CD4-positive, alpha-beta memory T cell (primary cell): ENCODE results near the gene SEMA6A. TPM values are rescaled to one million over a fixed set of nuclear protein-coding genes. Genes with fewer than 3 reads are reported as not detected.

Source experiments
- CTCF ChIA-PET: fragments of 350-600 bp; sonication (Branson Sonifier 250); formaldehyde crosslinking; loops from one replicate; lab custom pipeline; 2021; ENCODE audit warnings: inconsistent platforms; ENCODE audit not compliant: partially characterized antibody; lab: Charles Lee
- POLR2A ChIA-PET: fragments of 350-600 bp; sonication (Branson Sonifier 250); formaldehyde crosslinking; loops from one replicate; lab custom pipeline; 2021; ENCODE audit not compliant: partially characterized antibody; lab: Charles Lee
- DNase-seq, 5 donors: peaks; one replicate each; pipeline versions ENCODE4 v3.0.0 to v3.0.0-alpha.2; 2020 to 2022; ENCODE audit warnings: mixed read lengths in 1 of 5
- H3K27ac ChIP-seq: one replicate; pipeline ENCODE4 v1.7.0; 2013; ENCODE audit warnings: low read depth, low read length
- H3K27me3 ChIP-seq: 2 replicates; pipeline ENCODE4 v1.7.0; 2013; ENCODE audit warnings: mild to moderate bottlenecking, low read length, moderate library complexity; ENCODE audit not compliant: insufficient read depth
- H3K36me3 ChIP-seq: 2 replicates; pipeline ENCODE4 v1.7.0; 2013; ENCODE audit warnings: mild to moderate bottlenecking, low read length, moderate library complexity; ENCODE audit not compliant: insufficient read depth
- H3K4me1 ChIP-seq: 2 replicates; pipeline ENCODE4 v1.7.0; 2013; ENCODE audit warnings: mild to moderate bottlenecking, low read length, moderate library complexity; ENCODE audit not compliant: insufficient read depth
- H3K4me3 ChIP-seq, 2 donors: one replicate each; pipeline ENCODE4 v1.7.0; 2013; ENCODE audit warnings: low read length in 2 of 2, mild to moderate bottlenecking in 1 of 2
- H3K9me3 ChIP-seq, 2 donors: one replicate each; pipeline ENCODE4 v1.7.0; 2013; ENCODE audit warnings: low read length in 2 of 2, control low read depth in 1 of 2; ENCODE audit not compliant: control insufficient read depth in 1 of 2
- H3K27ac Mint-ChIP-seq, 7 donors: one replicate each; pipeline ENCODE4 v1.8.0; 2020 to 2021; ENCODE audit warnings: mixed read lengths in 7 of 7, mild to moderate bottlenecking in 6 of 7, inconsistent platforms in 3 of 7, moderate library complexity in 3 of 7
- H3K27me3 Mint-ChIP-seq, 2 donors: one replicate each; pipeline ENCODE4 v1.8.0; 2020 to 2021; ENCODE audit warnings: mixed read lengths in 2 of 2
- H3K36me3 Mint-ChIP-seq, 2 donors: one replicate each; pipeline ENCODE4 v1.8.0; 2020 to 2021; ENCODE audit warnings: mixed read lengths in 2 of 2, inconsistent platforms in 1 of 2, mild to moderate bottlenecking in 1 of 2
- H3K4me1 Mint-ChIP-seq, 4 donors: one replicate each; pipeline ENCODE4 v1.8.0; 2020 to 2021; ENCODE audit warnings: mixed read lengths in 4 of 4, mild to moderate bottlenecking in 1 of 4
- H3K4me3 Mint-ChIP-seq, 8 donors: one replicate each; pipeline ENCODE4 v1.8.0; 2020 to 2021; ENCODE audit warnings: mixed read lengths in 8 of 8, mild to moderate bottlenecking in 7 of 8, moderate library complexity in 6 of 8, inconsistent platforms in 3 of 8
- H3K9me3 Mint-ChIP-seq, 8 donors: one replicate each; pipeline ENCODE4 v1.8.0; 2020 to 2021; ENCODE audit warnings: mixed read lengths in 8 of 8, mild to moderate bottlenecking in 5 of 8, inconsistent platforms in 3 of 8, moderate library complexity in 1 of 8
- intact Hi-C: fragments of 100-400 bp; cut with micrococcal nuclease; formaldehyde crosslinking; loops from one replicate; pipeline ENCODE4 v1.15.1; 2023
- polyA plus RNA-seq, 2 donors: library from polyadenylated mRNA; unstranded; fragments of 300-500 nt; fragmentation: Illumina TruSeq; gene quantifications; one replicate each; pipeline ENCODE4 v1.2.3, GENCODE V29; 2021
- total RNA-seq, 2 experiments: library from RNA; stranded (reverse); gene quantifications; one replicate each; pipeline ENCODE4 v1.2.3, GENCODE V29; 2021

The SEMA6A gene, protein sequence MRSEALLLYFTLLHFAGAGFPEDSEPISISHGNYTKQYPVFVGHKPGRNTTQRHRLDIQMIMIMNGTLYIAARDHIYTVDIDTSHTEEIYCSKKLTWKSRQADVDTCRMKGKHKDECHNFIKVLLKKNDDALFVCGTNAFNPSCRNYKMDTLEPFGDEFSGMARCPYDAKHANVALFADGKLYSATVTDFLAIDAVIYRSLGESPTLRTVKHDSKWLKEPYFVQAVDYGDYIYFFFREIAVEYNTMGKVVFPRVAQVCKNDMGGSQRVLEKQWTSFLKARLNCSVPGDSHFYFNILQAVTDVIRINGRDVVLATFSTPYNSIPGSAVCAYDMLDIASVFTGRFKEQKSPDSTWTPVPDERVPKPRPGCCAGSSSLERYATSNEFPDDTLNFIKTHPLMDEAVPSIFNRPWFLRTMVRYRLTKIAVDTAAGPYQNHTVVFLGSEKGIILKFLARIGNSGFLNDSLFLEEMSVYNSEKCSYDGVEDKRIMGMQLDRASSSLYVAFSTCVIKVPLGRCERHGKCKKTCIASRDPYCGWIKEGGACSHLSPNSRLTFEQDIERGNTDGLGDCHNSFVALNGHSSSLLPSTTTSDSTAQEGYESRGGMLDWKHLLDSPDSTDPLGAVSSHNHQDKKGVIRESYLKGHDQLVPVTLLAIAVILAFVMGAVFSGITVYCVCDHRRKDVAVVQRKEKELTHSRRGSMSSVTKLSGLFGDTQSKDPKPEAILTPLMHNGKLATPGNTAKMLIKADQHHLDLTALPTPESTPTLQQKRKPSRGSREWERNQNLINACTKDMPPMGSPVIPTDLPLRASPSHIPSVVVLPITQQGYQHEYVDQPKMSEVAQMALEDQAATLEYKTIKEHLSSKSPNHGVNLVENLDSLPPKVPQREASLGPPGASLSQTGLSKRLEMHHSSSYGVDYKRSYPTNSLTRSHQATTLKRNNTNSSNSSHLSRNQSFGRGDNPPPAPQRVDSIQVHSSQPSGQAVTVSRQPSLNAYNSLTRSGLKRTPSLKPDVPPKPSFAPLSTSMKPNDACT
- total RNA-seq, result not detected
- polyA plus RNA-seq, result 1 to 10 TPM in 1 of 2 donors, under 1 TPM in 1; 0.20 to 1.2 TPM

DNA sequence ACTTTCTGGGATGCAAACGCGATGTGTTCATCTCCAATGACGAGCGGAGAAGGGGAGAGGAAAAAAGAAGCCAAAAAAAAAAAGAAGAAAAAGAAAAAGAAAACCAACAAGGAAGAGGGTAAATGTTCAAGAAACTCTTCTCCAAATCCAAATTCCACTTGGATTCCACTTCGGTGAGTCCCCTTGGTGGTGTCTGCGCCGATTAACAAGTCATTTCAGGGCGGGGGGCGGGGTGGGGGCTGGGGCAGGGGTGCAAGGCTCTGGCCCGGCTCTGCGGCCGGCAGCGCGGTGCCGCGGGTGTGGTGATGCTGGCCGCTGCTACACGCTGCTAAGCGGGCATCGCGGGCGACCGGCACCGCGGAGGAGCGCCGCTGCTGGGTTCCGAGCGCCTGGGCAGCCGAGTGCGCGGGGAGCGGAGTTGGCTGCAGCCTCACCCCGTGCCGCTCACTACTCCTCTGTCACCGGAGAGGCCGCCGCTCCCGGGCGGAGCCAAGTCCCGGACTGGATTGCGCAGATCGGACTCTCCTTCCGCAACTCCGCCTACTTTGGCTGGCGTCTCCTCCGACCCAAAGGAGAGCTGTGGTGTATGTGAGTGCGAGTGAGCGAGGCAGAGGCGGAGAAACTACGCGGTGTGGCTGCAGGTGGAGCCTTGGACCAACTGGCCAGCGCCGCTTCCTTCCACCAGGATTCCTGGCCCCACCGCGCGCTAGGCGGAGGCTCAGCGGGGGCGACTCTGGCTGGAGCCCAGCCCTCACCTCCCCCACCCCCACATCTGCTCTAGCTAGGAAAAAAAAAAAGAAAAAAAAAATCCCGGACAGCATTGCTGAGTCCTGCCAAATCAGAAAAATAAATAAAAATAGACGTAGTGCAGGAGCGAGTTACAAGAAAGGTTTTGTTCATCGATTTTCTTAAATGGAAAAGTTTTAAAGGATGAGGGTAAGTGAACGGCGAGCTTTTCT is at the start of gene SEMA6A:
SEMA6A (minus strand) TSS at position 457 of the 959 bp plus-strand sequence. CDS start 69,879 bp downstream, outside the sequence.
- no peaks in the 10 kb centered on the region for H3K9me3 ChIP-seq
- no peaks in the 10 kb centered on the region for H3K36me3 Mint-ChIP-seq
- CTCF ChIA-PET, result no interaction called here
- H3K4me3 Mint-ChIP-seq, result peak within 1 kb of the TSS; percentile 63 to 86 (median 80)
- intact Hi-C loops, result no loop called here
- POLR2A ChIA-PET, result no interaction called here
- peaks cover 13% of the 10 kb centered on the region for H3K4me1 ChIP-seq
- H3K4me1 Mint-ChIP-seq, result peaks cover 0 to 19% (median 15%) of the 10 kb centered on the region in 4 donors
- no peak within 1 kb of the TSS for H3K4me3 ChIP-seq
- peaks cover 0 to 2% (median 0%) of the 10 kb centered on the region in 8 donors for H3K9me3 Mint-ChIP-seq
- no peak within 1 kb of the TSS for H3K27ac ChIP-seq
- peaks cover 21% of the 10 kb centered on the region for H3K27me3 ChIP-seq
- no peaks in the 10 kb centered on the region for H3K36me3 ChIP-seq
- peak in 2 of 5 donors; percentile 1 to 13 for DNase-seq
- peaks cover 40% of the 10 kb centered on the region in 2 donors for H3K27me3 Mint-ChIP-seq
- H3K27ac Mint-ChIP-seq, result no peak within 1 kb of the TSS

DNA sequence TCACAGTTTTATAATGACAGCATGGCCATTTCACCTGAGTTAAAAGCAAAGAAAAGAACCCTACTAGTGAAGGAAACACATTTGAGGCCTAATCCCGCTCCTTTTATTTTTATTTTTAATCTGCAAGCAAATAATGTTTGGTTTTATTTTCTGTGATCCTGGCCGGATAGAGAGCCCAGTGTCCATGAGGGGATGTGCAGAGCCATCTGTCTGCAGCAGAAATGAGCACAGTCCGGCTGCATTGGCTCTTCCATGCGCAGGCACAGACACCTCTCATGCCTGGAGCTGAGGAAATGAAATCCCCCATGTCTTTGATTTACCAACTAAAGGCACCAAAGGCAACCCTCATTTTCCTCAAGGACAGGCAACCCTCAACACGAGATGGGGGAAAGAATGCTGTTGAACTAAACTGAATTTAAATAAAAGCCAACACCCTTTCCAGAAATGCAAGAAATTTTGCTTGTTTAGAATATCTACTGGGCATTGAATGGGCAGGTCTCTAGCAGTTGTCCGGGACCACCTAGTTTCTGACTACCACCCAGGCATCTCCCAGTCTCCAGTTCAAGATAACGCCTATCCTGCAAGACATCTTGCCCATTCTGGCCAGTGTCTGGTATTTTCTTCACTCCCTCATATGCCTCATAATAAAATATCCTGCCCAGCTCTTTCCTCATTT is 47.9 kb upstream of the SEMA6A start:
- Histone ChIP-seq H3K27ac (no peak overlapping the region), H3K9me3 (no peaks in the 10 kb centered on the region), H3K4me1 (no peaks in the 10 kb centered on the region), H3K36me3 (no peaks in the 10 kb centered on the region), H3K27me3 (no peaks in the 10 kb centered on the region), H3K4me3 (no peak overlapping the region)
- H3K4me3 Mint-ChIP-seq, result no peak overlapping the region
- intact Hi-C loops, result no loop called here
- H3K27ac Mint-ChIP-seq, result no peak overlapping the region
- DNase-seq, result no peak
- H3K4me1 Mint-ChIP-seq, result no peaks in the 10 kb centered on the region
- ChIA-PET CTCF (no interaction called here), POLR2A (no interaction called here)
- no peaks in the 10 kb centered on the region for H3K36me3 Mint-ChIP-seq
- H3K27me3 Mint-ChIP-seq, result peaks cover 2 to 3% of the 10 kb centered on the region in 2 donors
- H3K9me3 Mint-ChIP-seq, result peaks cover 0 to 3% (median 0%) of the 10 kb centered on the region in 8 donors

DNA sequence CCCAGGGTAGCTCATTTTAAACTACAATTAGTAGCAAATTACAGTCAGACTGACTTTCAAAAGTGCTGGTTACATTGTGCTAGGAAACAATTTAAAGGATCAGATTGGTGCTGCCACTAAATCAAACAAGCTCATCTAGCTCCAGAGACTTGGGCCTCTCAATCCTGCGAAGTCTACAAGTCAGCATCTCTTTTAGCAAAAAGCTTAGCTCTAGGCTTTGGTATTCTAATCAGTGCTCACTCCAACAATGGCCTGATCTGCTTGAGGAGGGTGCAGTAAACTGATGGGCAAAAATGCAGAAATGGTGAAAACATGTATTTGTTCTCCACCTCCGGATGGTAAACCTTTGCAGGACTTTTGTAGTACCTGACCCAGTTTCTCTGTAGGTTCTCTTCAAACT is 47.0 kb upstream of the SEMA6A start:
- Mint-ChIP-seq H3K27me3 (peaks cover 2% of the 10 kb centered on the region in 2 donors), H3K9me3 (peaks cover 0 to 3% (median 0%) of the 10 kb centered on the region in 8 donors), H3K4me3 (no peak overlapping the region), H3K27ac (peak overlapping the region in 1 of 7 donors; percentile 13), H3K36me3 (no peaks in the 10 kb centered on the region), H3K4me1 (no peaks in the 10 kb centered on the region)
- Histone ChIP-seq H3K36me3 (no peaks in the 10 kb centered on the region), H3K27ac (no peak overlapping the region), H3K9me3 (no peaks in the 10 kb centered on the region), H3K4me1 (no peaks in the 10 kb centered on the region), H3K27me3 (no peaks in the 10 kb centered on the region), H3K4me3 (no peak overlapping the region)
- intact Hi-C loops, result no loop called here
- DNase-seq, result no peak
- ChIA-PET POLR2A (no interaction called here), CTCF (no interaction called here)

DNA sequence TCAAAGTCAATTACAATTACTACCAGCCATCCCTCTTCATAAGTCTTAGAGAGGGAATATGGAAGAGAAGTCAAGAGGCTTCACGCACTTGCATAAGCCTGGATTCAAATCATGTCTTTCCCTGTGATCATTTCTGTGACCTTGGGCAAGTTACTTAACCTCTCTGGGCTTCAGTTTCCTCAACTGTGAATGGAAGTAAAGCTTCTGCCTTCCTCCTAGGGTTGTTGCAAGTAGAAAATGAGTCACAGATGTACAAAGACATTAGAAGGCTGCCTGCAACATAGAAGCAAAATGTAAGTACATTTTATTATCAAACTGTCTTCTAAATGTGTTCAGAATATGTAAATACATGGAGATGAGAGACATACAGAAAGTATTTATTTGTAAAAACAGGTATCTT is 42.3 kb upstream of the SEMA6A start:
- Mint-ChIP-seq H3K9me3 (peaks cover 0 to 3% (median 0%) of the 10 kb centered on the region in 8 donors), H3K27me3 (peaks cover 0 to 2% of the 10 kb centered on the region in 2 donors)

DNA sequence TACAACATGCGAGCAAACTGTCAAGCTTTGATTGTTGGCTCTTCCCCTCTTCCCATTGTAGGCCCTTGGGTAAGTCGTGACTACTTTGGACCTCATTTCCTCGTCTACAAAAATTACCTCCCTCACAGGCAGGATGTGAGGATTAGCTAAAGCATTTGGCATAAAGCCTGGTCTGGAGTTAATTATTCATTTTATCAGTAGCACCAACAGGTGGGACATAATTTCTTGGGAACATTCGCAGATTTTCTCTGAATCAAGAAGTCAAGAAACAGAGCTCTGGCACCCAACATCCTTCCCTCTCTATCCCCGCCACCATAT is 39.9 kb upstream of the SEMA6A start:
- Mint-ChIP-seq H3K4me1 (no peaks in the 10 kb centered on the region), H3K27ac (no peak overlapping the region), H3K4me3 (no peak overlapping the region), H3K9me3 (peaks cover 0 to 3% (median 0%) of the 10 kb centered on the region in 8 donors), H3K36me3 (no peaks in the 10 kb centered on the region), H3K27me3 (no peaks in the 10 kb centered on the region)
- H3K4me3 ChIP-seq, result no peak overlapping the region
- intact Hi-C loops, result no loop called here
- H3K9me3 ChIP-seq, result no peaks in the 10 kb centered on the region
- no peaks in the 10 kb centered on the region for H3K27me3 ChIP-seq
- no peaks in the 10 kb centered on the region for H3K4me1 ChIP-seq
- CTCF ChIA-PET, result no interaction called here
- no peak for DNase-seq
- H3K36me3 ChIP-seq, result no peaks in the 10 kb centered on the region
- no peak overlapping the region for H3K27ac ChIP-seq
- POLR2A ChIA-PET, result no interaction called here

More for the DNA sequence above, 42.3 kb upstream of the SEMA6A start:
- H3K27me3 ChIP-seq, result no peaks in the 10 kb centered on the region
- no peaks in the 10 kb centered on the region for H3K4me1 ChIP-seq
- CTCF ChIA-PET, result no interaction called here
- POLR2A ChIA-PET, result no interaction called here
- no peak overlapping the region for H3K27ac ChIP-seq
- no peaks in the 10 kb centered on the region for H3K36me3 ChIP-seq
- no peak overlapping the region for H3K27ac Mint-ChIP-seq
- no peak for DNase-seq
- intact Hi-C loops, result no loop called here
- no peaks in the 10 kb centered on the region for H3K9me3 ChIP-seq
- H3K4me1 Mint-ChIP-seq, result no peaks in the 10 kb centered on the region
- H3K4me3 ChIP-seq, result no peak overlapping the region
- no peak overlapping the region for H3K4me3 Mint-ChIP-seq
- no peaks in the 10 kb centered on the region for H3K36me3 Mint-ChIP-seq

DNA sequence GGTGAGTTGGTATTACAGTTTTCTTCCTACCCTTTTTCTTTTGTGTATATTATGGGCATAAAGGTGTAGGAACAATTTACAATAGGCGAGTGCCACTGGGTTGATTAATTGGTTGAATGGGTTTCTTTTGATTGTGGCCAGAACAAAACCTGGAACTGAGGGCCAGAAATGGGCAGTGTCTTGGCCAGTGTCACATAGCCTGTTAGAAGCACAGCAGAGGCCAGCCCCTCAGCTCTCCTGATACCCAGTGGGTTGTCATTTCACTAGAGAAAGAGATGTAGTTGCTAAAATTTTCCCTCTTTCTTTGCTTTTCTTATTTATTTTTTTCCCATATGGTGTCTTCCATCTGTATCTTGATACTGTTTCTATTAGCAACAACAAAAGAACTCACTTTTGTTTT is 38.8 kb upstream of the SEMA6A start:
- POLR2A ChIA-PET, result no interaction called here
- H3K27ac Mint-ChIP-seq, result no peak overlapping the region
- H3K4me3 Mint-ChIP-seq, result no peak overlapping the region
- Histone ChIP-seq H3K27me3 (no peaks in the 10 kb centered on the region), H3K4me1 (no peaks in the 10 kb centered on the region), H3K27ac (no peak overlapping the region), H3K4me3 (no peak overlapping the region), H3K36me3 (no peaks in the 10 kb centered on the region), H3K9me3 (no peaks in the 10 kb centered on the region)
- CTCF ChIA-PET, result no interaction called here
- no peak for DNase-seq
- no peaks in the 10 kb centered on the region for H3K4me1 Mint-ChIP-seq
- H3K36me3 Mint-ChIP-seq, result no peaks in the 10 kb centered on the region
- no peaks in the 10 kb centered on the region for H3K9me3 Mint-ChIP-seq
- intact Hi-C loops, result no loop called here
- H3K27me3 Mint-ChIP-seq, result no peaks in the 10 kb centered on the region
